ENCODE measurements around the gene EFHB. TPM values are rescaled to one million over a fixed set of nuclear protein-coding genes. Genes with fewer than 3 reads are reported as not detected.

Gene EFHB
- polyA plus RNA-seq, 2 of the 4 experiments (the other 2 are of a cell fraction), result 2.1 to 2.7 TPM

DNA sequence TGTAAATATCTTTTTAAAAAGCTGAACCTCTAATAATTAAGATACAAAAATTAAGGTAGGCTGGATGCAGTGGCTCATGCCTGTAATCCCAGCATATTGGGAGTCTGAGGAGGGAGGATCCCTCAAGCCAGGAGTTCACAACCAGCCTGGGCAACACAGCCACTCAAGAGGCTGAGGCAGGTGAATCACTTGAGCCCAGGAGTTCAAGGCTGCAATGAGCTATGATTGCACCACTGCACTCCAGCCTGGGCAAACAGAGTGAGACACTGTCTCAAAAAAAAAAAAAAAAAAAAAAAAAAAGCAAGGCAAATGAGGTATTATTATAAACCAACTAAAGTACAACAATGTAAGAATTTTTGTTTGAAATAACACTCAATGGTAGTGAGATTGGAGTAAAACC, 47.6 kb downstream of the EFHB start:
- ATAC-seq (peak in 1 of 2 experiments; percentile 10; a peak in 1 of 6 replicates), DNase-seq (ENCODE audit: low read depth in 1 of 2, low spot score in 1 of 2) (peak in 1 of 2 experiments; percentile 52), FAIRE-seq (no peak)
- POLR2A ChIA-PET, result interaction anchor here (0.7 kb wide), 1 partner anchor 59 kb away, joined by 3 read pairs; no protein-coding TSS in a partner anchor
- CTCF ChIA-PET, result interaction anchor here (0.7 to 2.3 kb wide), 15 partner anchors 9 to 304 kb away, joined by 3 to 12 read pairs (median 4); partner anchors contain the start of genes EFHB and KAT2B
- H3K4me3 ChIP-seq, result no peak overlapping the region
- peak overlapping the region; percentile 39 for H3K4me2 ChIP-seq
- TF ChIP-seq, protein P1, sequence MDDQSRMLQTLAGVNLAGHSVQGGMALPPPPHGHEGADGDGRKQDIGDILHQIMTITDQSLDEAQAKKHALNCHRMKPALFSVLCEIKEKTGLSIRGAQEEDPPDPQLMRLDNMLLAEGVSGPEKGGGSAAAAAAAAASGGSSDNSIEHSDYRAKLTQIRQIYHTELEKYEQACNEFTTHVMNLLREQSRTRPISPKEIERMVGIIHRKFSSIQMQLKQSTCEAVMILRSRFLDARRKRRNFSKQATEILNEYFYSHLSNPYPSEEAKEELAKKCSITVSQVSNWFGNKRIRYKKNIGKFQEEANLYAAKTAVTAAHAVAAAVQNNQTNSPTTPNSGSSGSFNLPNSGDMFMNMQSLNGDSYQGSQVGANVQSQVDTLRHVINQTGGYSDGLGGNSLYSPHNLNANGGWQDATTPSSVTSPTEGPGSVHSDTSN (IDR thresholded peaks at IDR 0.05), result no peak
- TF ChIP-seq RFX5 (IDR thresholded peaks at IDR 0.05) (no peak), FOXS1 (CRISPR knock-in tag; IDR thresholded peaks at IDR 0.05) (no peak), SMC3 (IDR thresholded peaks at IDR 0.05) (no peak), ZSCAN20 (CRISPR knock-in tag; IDR thresholded peaks at IDR 0.05) (no peak), TFCP2L1 (CRISPR knock-in tag; IDR thresholded peaks at IDR 0.05) (no peak), MAZ (IDR thresholded peaks at IDR 0.05; ENCODE audit: borderline replicate concordance, low read depth, low read length) (no peak), GATA3 (IDR thresholded peaks at IDR 0.05; ENCODE audit: borderline replicate concordance) (0 out of 2 replicates have a peak, but pooled peaks have one; percentile 26), MYC (IDR thresholded peaks at IDR 0.05; ENCODE audit: borderline replicate concordance, low read length) (no peak), CHD4 (IDR thresholded peaks at IDR 0.05; ENCODE audit: borderline replicate concordance) (no peak), HOXB5 (CRISPR knock-in tag; IDR thresholded peaks at IDR 0.05) (no peak), NFE2L2 (conservative IDR thresholded peaks at IDR 0.05; ENCODE audit: low read length) (no peak), CEBPB (IDR thresholded peaks at IDR 0.05) (peak; percentile 20 to 71; a peak in 3 of 4 replicates), FOSL2 (IDR thresholded peaks at IDR 0.05) (no peak), FOSL2 (CRISPR knock-in tag; IDR thresholded peaks at IDR 0.05) (0 out of 2 replicates have a peak, but pooled peaks have one; percentile 29)
- TF ChIP-seq, protein P2, sequence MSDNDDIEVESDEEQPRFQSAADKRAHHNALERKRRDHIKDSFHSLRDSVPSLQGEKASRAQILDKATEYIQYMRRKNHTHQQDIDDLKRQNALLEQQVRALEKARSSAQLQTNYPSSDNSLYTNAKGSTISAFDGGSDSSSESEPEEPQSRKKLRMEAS (IDR thresholded peaks at IDR 0.05), result no peak
- TF ChIP-seq, protein P3, sequence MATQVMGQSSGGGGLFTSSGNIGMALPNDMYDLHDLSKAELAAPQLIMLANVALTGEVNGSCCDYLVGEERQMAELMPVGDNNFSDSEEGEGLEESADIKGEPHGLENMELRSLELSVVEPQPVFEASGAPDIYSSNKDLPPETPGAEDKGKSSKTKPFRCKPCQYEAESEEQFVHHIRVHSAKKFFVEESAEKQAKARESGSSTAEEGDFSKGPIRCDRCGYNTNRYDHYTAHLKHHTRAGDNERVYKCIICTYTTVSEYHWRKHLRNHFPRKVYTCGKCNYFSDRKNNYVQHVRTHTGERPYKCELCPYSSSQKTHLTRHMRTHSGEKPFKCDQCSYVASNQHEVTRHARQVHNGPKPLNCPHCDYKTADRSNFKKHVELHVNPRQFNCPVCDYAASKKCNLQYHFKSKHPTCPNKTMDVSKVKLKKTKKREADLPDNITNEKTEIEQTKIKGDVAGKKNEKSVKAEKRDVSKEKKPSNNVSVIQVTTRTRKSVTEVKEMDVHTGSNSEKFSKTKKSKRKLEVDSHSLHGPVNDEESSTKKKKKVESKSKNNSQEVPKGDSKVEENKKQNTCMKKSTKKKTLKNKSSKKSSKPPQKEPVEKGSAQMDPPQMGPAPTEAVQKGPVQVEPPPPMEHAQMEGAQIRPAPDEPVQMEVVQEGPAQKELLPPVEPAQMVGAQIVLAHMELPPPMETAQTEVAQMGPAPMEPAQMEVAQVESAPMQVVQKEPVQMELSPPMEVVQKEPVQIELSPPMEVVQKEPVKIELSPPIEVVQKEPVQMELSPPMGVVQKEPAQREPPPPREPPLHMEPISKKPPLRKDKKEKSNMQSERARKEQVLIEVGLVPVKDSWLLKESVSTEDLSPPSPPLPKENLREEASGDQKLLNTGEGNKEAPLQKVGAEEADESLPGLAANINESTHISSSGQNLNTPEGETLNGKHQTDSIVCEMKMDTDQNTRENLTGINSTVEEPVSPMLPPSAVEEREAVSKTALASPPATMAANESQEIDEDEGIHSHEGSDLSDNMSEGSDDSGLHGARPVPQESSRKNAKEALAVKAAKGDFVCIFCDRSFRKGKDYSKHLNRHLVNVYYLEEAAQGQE (IDR thresholded peaks at IDR 0.05), result no peak
- TF ChIP-seq, protein P4, sequence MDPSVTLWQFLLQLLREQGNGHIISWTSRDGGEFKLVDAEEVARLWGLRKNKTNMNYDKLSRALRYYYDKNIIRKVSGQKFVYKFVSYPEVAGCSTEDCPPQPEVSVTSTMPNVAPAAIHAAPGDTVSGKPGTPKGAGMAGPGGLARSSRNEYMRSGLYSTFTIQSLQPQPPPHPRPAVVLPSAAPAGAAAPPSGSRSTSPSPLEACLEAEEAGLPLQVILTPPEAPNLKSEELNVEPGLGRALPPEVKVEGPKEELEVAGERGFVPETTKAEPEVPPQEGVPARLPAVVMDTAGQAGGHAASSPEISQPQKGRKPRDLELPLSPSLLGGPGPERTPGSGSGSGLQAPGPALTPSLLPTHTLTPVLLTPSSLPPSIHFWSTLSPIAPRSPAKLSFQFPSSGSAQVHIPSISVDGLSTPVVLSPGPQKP (IDR thresholded peaks at IDR 0.05; ENCODE audit: low read depth, low read length), result no peak
- TF ChIP-seq, protein P5, sequence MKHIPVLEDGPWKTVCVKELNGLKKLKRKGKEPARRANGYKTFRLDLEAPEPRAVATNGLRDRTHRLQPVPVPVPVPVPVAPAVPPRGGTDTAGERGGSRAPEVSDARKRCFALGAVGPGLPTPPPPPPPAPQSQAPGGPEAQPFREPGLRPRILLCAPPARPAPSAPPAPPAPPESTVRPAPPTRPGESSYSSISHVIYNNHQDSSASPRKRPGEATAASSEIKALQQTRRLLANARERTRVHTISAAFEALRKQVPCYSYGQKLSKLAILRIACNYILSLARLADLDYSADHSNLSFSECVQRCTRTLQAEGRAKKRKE (CRISPR knock-in tag; IDR thresholded peaks at IDR 0.05; ENCODE audit: low read depth), result no peak
- H3K9me3 ChIP-seq, result no peaks in the 10 kb centered on the region
- H3K27ac ChIP-seq, result peak overlapping the region; percentile 50 to 79
- peaks cover 51% of the 10 kb centered on the region for H3K4me1 ChIP-seq

DNA sequence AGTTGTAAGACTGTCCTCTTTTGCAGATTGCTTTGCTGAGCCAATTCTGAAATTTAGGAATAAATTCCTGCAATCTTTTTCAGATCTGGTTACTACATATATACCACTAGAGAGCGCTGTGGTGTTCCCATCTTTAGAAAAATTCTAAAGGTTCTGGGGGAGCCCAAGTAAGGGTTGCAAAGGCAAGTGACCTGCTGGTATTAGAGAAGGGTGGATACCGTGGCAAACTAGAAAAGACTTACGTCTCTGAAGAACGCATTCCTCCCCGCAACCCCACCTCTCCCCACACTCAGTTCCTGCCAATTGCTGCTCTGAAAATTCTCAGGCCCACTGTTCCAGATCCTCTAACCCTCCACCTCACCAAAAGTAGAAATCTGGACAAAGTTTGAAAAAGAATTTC, 48.5 kb downstream of the EFHB start:
- FAIRE-seq, result no peak
- TF ChIP-seq SMC3 (IDR thresholded peaks at IDR 0.05) (peak; percentile 72), NFE2L2 (conservative IDR thresholded peaks at IDR 0.05; ENCODE audit: low read length) (no peak), TP53 (CRISPR knock-in tag; IDR thresholded peaks at IDR 0.05) (no peak), RAD21 (conservative IDR thresholded peaks at IDR 0.05 in 1 of 2, IDR thresholded peaks at IDR 0.05 in 1 of 2) (peak; percentile 73 to 79), NR3C1 (IDR thresholded peaks at IDR 0.05) (no peak), EHF (CRISPR knock-in tag; IDR thresholded peaks at IDR 0.05) (no peak), NPAS2 (CRISPR knock-in tag; IDR thresholded peaks at IDR 0.05; ENCODE audit: borderline replicate concordance) (no peak), TFCP2L1 (CRISPR knock-in tag; IDR thresholded peaks at IDR 0.05) (no peak), FOXS1 (CRISPR knock-in tag; IDR thresholded peaks at IDR 0.05) (no peak)
- TF ChIP-seq, protein P6, sequence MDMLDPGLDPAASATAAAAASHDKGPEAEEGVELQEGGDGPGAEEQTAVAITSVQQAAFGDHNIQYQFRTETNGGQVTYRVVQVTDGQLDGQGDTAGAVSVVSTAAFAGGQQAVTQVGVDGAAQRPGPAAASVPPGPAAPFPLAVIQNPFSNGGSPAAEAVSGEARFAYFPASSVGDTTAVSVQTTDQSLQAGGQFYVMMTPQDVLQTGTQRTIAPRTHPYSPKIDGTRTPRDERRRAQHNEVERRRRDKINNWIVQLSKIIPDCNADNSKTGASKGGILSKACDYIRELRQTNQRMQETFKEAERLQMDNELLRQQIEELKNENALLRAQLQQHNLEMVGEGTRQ (IDR thresholded peaks at IDR 0.05), result no peak
- TF ChIP-seq, protein P7, sequence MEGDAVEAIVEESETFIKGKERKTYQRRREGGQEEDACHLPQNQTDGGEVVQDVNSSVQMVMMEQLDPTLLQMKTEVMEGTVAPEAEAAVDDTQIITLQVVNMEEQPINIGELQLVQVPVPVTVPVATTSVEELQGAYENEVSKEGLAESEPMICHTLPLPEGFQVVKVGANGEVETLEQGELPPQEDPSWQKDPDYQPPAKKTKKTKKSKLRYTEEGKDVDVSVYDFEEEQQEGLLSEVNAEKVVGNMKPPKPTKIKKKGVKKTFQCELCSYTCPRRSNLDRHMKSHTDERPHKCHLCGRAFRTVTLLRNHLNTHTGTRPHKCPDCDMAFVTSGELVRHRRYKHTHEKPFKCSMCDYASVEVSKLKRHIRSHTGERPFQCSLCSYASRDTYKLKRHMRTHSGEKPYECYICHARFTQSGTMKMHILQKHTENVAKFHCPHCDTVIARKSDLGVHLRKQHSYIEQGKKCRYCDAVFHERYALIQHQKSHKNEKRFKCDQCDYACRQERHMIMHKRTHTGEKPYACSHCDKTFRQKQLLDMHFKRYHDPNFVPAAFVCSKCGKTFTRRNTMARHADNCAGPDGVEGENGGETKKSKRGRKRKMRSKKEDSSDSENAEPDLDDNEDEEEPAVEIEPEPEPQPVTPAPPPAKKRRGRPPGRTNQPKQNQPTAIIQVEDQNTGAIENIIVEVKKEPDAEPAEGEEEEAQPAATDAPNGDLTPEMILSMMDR (IDR thresholded peaks at IDR 0.05), result peak; percentile 72
- TF ChIP-seq, protein P8, sequence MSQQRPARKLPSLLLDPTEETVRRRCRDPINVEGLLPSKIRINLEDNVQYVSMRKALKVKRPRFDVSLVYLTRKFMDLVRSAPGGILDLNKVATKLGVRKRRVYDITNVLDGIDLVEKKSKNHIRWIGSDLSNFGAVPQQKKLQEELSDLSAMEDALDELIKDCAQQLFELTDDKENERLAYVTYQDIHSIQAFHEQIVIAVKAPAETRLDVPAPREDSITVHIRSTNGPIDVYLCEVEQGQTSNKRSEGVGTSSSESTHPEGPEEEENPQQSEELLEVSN (IDR thresholded peaks at IDR 0.05; ENCODE audit: borderline replicate concordance, low read depth), result no peak

More for the DNA sequence above, 48.5 kb downstream of the EFHB start:
- ATAC-seq (peak in 1 of 2 experiments; percentile 10; a peak in 2 of 6 replicates), DNase-seq (ENCODE audit: low read depth in 1 of 2, low spot score in 1 of 2) (peak; percentile 44 to 45)
- Histone ChIP-seq H3K4me3 (no peak overlapping the region), H3K4me1 (peaks cover 48% of the 10 kb centered on the region), H3K9me3 (no peaks in the 10 kb centered on the region), H3K27ac (peak overlapping the region; percentile 50 to 79), H3K4me2 (peak overlapping the region; percentile 39; the same call in 2 of the 3 replicates)
- ChIA-PET POLR2A (no interaction called here), CTCF (interaction anchor here (0.7 to 2.0 kb wide), 9 partner anchors 15 to 305 kb away, joined by 3 to 7 read pairs (median 4); partner anchors contain the start of gene KAT2B)
- WGBS (ENCODE audit: missing lambda C conversion rate), result 47% methylated on average over 5 of the region's 5 CpGs
